GM21786 (cell line): ENCODE results near the gene SH3RF3.
A peak's percentile ranks its signal among the peaks of the same experiment; 100 is the strongest.

Experiments
- ATAC-seq: cut with Tn5 transposase; IDR thresholded peaks from one replicate; pipeline ENCODE4 v1.9.1; 2021; ENCODE audit not compliant: unreplicated experiment

Gene SH3RF3

DNA sequence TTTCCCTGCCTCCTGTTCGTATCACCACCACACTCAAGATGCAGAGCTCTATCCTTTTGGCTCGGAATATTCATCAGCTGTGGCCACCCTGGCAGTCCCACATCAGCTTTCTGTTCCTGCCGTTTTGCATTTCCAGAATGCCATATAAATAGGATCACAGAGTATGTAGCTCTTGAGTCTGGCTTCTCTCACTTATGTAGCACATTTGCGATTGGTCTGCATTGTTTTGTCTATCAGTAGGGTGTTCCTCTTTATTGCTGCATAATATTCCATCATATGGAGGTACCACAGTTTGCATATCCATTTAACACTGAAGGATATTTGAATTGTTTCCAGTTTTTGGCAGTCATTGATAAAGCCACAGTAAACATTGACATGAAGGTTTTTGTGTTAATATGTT, 104.6 kb downstream of the SH3RF3 start:
- no peak for ATAC-seq

DNA sequence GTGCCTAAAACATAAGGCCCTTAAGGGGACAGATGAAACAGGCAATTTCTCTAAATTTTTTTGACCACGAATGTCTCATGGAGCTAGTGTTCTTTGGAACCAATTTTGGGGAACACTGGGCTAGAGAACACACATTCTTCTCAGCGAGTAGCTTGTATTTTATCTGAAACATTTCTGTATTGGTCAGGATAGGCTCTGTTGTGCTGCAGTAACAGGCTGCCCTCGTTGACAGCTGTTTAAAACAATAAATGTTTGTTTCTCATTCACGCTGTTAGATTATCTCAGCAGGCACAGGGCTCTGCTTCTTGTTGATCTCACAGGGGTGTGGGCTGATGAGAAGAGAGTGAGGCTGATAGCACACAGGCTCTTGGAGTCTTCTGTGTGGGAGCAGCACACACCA, 105.3 kb downstream of the SH3RF3 start:
- ATAC-seq = no peak

DNA sequence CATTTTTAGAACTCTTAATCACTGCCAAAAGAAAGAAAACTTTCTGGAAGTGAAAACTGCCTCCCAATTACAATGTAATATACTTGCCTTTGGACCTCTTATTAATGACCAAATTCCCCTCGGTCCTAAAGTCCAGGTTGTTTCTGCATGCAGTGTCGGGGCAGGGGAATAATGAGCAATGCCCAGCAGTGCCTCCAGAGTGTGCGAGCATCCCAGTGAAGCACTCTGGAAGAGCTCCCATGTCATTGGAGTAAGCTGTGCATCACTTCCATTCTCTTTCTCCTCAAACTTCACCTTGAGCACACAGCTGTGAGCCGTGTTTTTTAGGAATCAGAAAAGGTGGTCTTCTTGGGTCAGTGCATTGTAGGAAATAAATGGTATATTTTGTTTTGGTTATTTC, 107.1 kb downstream of the SH3RF3 start:
- ATAC-seq = no peak

DNA sequence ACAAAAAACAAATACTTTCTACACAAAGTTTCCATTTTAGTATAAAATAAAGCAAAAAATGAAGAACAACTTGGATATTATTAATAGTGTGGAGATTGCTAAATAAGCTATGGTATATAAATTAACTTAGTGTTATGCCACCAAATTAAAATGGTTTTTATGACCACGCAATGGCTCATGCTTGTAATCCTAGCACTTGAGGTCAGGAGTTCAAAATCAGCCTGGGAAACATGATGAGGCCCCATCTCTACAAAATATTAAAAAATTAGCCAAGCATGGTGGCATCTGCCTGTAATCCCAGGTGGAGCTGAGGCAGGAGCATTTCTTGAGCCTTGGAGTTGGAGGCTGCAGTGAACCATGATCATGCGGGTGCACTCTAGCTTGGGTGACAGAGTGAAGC, 108.8 kb downstream of the SH3RF3 start:
- no peak for ATAC-seq

DNA sequence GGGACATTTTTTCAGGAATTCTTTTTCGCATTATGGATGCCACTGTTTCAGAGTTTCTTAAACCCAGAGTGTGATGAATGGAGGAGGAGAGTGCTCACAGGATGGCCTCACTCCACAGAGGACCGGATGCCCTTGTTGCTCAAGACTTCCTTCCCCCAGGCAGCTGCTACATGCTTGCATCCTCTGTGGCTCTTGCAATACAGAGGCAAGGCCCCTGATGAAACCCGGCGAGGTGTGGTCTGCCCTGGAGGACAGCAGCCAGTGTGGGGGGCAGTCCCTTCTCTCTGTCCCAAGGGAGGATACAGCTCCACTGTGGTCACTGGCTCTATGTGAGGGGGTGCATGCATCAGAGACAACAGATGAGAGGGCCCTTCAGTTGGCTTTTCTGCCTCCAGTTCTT, 109.6 kb downstream of the SH3RF3 start:
- ATAC-seq = peak; percentile 94

DNA sequence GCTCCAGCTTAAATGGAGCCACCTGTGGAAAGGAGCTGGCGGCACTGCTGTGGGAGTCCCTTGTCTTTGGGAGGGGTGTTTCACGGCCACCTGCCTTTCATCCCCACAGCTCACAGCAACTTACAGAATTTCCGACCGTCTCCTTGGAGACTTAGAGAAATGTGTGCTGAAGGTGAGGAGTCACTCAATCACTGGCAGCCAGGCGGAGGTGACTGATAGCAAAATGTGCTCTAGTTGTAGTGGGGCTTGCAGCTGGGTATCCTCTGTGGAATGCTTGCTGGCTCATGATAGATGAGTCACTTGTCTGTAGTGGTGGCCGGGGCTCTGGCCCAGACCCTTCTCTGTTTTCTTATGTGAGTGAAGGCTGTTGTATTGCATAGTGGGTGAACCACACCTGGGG, 110.7 kb downstream of the SH3RF3 start:
- no peak for ATAC-seq

DNA sequence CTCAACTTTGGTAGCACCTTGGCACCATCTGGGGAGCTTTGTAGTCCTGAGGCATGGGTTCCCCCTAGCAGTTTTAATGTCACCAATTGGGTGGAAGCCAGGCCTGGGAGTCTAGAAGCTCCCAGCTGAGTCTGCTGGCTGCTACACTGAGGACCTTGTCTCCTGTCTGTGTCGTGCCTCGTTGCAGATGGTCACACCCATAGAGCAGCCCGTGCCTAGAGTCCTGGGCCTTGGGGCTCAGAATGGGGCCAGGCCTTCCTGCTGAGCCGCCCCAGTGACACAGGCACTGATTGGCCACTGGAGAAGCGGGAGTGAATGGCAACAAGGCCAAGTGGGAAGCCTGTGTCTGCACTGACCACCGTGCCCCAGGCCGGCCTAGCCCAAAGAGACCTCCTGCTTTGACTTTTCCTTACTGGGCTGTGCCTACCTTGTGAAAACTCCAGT, 113.2 kb downstream of the SH3RF3 start:
- no peak for ATAC-seq

DNA sequence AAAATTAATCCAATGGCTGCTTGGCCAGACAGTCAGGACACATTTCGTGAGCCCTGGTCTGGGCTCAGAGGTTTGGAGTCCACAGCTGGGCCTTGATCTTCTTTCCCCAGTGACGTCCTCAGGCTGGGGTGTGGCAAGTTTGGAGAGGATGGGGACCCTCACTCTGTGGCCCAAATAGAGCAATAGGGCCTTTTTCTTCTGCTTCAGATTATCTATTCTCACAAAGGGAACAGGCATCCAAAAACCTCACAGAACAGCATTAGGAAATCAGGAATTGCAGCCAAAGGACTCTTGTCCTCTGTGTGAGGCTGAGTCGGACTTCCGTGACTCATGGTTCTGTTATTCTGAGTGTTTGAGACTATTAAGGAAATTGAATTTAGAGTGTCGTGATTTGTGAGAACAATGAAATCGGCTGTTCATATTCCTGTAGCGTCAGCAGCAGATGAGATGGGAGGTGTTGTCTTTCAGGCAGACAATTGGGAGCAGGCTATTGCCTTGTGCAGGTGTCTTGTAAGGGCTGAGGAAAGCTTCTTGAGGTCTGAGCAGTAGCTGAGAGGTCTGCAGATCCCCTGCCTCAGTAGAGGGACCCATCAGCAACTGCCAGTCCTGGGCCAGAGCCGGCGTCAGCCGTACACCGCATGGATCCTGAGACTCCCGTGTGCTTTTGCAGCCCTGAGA, 113.8 kb downstream of the SH3RF3 start:
- no peak for ATAC-seq

DNA sequence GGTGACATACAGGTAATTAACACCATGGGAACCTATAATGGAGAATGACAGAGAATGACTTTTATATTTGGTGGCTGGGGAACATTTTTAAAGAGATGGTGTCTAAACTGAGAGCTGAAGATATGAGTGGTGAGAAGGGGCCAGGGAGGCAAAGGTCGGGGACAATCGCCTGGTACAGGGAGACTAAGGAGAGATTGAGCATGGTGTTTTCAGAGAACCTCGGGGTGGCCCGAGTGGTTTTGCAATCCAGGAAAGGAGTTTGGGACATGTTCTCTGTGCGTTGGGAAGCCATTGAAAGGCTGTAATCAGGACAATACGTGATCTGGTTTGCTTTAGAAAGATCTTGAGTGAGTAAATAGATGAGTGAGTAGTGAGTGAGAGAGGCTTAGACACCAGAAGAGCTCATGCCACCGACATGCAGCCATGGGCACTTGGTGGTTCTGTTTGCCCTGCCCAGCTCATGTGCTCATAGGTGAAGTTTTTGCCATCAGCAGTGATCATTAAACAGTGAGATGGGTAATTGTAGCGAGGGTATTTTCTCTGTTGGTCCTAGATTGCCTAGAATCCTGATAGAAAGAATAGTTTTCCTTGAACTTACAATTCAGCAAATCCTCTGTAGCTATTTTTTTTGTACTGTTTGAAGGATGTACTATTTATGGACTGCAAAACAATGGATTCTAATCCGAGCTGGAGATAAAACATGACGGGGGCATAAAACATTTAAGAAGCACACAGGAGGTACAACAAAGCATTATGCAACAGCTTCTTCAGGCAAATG, 114.7 kb downstream of the SH3RF3 start:
- ATAC-seq = no peak

DNA sequence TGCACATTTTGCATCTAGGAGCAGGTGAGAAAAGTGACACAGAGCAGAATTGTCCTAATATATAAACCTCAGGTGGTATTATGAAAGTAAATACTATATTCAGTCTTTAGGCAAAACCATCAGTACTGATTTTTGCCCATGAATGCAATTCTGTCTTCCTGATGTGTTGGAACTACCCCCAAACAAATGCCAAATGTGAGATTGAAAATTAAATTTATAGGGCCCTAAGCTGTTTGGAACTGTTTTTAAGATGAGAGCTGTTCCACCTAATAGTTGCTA, 115.2 kb downstream of the SH3RF3 start:
- no peak for ATAC-seq

DNA sequence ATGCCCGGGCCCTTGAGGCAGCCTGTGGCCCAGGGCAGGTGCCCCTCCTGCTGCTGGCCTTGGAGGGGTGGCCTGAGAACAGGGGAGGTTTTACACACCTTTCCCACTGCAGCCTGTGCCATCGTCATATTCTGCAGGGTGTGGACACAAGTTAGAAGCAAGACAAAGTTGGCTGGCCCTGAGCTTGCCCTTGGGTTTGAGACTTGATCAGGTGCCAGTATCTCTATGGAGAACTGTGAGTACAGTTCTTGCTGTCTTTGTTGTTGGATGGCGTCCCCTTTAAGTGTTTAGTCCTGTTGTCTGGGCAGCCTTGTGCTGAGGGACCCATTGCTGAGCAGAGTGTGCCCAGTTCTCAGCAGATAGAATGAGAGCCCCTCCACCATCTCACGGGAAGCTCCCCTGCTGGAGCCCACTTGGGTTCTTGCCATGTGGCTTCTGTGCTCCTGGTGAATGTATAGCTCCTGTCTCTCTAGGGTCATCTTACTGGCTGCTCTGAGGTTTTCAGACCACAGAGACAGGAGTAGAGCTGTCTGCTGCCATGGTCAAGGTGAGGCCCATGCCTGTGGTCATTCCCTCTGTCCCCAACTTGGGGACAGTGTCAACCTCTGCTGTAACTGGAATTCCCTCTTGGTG, 115.9 kb downstream of the SH3RF3 start:
- ATAC-seq = no peak

DNA sequence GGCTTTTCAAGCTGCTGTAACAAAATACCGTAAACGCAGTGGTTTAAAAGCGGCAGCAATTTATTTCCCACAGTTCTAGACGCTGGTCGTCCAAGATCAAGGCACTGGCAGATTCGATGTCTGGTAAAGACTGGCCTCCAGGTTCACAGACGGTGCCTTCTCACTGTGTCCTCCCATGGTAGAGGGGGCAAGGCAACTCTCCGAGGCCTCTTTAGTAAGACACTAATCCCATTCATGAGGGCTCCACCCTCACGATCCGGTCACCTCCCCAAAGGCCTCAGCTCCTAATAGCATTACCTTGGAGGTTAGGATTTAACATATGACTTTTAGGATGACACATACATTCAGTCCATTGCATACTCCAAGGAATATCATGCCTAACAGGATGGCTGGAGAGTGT, 117.2 kb downstream of the SH3RF3 start:
- no peak for ATAC-seq

DNA sequence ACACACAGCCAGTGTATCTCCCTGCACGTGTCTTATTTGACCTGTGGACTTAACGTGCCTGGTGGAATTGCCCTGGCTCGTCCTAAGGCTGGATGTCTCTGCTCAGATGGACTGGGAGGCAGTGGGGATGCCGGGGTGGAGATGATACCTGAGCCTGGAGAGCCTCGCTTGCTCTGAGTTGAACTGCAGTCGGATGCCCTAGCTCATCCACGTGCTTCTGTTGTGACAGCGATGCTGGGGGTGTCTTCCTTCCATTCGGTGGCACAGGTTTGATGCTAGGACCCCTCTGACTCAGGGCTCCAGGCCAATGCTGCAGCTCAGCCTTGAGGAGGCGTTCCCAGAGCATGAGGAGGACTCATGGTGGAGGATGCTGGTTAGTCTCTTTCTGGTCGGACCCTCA, 117.6 kb downstream of the SH3RF3 start:
- no peak for ATAC-seq

DNA sequence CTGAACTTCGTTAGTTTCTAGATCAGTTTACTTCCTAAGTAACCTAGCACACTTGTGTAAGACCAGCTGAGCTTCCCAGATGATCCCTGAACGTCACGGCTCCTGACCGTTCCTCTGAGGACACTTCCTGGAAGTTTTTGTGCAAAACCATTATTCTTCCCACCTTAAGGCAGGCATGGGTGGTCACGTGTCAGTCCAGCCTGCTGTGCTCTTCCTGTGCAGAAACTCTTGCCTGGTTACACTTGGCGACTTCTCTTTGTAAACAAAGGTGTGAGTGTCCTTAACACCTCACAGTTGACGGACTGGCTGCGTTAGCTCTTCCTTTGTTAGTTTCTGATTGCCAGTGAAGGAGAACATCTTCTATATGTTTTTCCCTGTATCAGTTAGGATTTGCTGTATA, 118.3 kb downstream of the SH3RF3 start:
- ATAC-seq = no peak

DNA sequence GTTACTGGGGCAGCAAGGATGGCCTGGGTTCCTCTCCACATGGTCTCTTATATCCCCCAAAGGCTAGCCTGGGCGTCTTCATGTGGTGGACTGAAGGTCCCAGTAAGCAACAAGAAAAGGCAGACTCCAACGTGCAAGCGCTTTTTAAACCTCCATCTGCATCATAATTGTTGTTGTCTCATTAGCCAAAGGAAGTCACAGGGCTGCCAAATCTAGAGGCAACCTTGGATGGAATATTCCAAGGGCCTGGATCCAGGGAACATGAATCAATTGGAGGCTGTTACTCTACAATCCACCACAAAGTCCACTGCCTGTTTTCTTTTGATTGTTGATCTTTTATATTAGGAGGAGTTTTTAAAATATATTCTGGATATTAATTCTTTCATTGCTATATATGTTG, 118.8 kb downstream of the SH3RF3 start:
- no peak for ATAC-seq

DNA sequence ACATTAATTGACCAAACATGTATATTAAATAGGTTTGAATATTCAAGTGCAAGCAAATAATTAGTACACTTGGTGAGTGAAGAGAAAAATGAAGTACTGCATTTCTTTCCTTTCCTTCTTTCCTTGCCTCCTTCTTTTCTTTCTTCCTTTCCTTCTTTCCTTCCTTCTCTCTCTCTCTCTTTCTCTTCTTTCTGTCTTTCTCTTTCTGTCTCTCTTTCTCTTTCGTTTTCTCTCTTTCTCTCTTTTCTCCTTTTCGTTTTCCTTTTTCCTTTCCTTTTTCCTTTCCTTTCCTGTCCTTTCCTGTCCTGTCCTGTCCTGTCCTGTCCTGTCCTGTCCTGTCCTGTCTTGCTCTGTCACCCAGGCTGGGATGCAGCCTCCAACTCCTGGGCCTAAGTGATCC, 119.6 kb downstream of the SH3RF3 start:
- ATAC-seq = no peak

DNA sequence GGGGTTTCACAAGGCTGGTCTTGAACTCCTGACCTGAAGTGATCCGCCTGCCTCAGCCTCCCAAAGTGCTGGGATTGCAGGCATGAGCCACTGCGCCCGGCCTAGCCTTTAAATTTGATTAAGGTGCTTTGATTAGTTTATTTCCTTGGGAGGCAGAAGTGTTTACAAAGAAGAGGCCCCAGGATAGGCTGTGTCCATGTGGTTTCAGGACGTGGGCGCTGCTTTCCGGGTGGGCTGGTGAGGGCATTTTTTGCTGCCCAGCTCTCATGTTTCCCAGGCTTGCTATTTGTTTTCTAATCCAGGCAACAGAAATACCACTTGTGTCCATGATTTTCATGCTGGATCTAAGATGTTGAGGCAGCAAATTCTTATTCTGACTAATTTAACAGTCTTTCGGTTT, 124.2 kb downstream of the SH3RF3 start:
- ATAC-seq = no peak

DNA sequence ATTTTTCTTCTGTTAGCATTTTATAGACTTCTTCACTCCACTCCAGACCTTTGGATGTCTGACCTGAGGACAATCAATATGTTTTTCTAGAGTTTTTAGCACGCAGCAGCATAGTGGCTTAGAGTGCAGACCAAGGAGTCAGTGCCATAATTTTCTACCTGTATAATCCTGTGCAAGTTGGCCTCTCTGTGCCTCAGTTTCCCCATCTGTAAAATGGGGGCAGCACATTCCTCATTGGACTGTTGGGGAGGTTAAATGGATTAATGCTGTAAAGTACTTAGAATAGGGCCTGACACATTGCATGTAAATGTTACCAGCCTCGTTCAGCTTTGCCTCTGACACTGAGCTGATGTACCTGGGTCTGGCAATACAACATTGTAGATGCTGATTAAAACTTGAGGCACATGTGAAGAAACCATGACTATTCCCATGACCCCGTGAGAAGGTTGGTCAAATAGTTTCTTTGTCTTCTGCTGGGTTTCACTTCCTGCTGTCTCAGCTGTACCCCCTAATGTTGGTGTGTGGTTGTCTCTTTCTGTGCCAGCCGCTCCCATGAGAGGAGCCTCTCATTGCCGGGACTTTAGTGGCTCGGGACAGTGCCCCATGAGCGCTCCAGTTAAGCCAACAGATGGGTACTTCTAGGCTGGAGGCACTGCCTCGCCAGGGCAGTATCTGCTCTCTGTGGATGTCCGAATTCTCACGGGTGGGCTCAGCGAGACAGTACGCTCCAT, 125.3 kb downstream of the SH3RF3 start:
- ATAC-seq = peak; percentile 77

DNA sequence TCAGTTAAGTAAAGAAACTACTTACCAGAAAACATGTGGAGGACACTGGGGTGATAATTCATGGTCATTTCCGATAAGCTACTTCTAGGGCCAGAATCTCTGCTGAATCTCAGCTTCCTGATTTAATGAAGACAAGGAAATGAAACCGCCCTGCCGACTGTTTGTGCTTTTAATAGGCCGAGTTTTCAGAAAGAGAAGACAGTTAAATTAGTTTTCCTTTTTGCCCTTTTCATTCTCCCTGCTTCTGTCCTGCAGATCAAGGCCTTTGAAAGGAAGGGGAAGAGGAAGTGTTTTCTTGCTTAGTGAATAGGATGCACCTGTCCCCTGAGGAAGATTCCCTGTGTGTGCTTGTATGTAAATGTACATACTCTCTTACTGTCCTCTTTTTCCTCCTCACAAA, 126.6 kb downstream of the SH3RF3 start:
- no peak for ATAC-seq

DNA sequence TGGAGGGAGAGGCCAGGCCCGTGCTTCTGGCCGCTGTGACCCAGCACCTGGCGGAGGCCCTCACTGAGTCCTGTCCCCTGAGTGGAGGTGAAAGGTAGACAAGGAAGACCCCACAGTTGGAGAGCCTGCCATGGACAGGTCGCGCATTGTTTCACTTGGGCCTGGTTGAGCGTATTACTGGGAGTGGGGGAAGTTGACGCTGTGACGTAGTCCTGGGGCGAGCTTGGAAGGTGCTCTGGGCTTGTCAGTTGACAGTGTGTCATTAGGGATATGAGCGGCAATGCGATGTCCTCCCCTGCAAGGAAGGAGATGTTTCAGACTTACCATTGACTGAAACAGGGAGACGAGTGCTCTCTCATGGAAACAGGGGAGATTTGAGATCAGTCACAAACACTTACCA, 127.1 kb downstream of the SH3RF3 start:
- no peak for ATAC-seq

DNA sequence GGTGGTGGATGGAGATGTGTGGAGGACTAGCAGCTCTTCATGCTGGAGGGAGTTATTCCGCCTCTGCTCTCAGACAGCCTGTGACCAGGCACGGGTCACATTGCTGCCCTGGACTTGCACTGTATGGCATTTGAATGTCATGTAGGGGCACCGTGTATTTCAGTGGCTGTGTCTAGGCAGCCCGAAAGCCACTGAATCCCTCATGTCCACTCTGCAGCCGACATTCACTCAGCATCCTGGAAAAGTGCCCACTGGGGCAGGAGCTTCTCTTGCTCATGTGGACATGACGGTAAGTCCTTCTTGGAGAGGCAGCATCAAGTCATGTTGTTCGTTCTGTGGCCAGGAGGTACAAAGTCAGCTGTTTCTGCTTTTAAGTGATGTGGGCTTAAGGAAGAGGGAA, 127.9 kb downstream of the SH3RF3 start:
- no peak for ATAC-seq

DNA sequence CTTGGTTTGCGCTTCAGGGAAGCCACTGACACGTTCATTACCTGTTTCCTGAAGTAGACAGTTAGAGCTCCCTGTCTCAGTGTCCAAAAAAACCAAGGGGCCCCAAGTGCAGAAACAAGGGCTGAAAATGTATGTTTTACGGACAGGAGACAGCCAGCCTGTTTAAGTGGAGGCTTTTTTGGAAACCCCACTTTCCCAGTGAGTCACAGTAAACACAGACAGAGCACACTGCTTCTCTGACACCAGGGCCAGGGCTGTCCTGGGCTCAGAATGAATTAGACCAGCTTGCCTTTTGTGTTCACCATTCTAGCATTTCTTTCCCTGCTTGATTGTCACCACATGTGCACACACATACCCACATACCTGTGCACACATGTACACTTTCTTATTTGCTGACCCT, 128.6 kb downstream of the SH3RF3 start:
- no peak for ATAC-seq
